ENCODE data around the gene KLK13.

Gene KLK13

GRCh38 chr19:51019544-51019925, 45.4 kb downstream of the KLK13 start, which contains the start of gene KLK10:
KLK10 (minus strand) TSS chr19:51019709; CDS start chr19:51019130, 579 bp downstream.
- no peak for DNase-seq (ENCODE audit: low read depth)

GRCh38 chr19:51018745-51019543, 45.9 kb downstream of the KLK13 start:
- DNase-seq (ENCODE audit: low read depth): no peak

- DNase-seq (ENCODE audit: low read depth): peak; percentile 25
Measured at GRCh38 chr19:51016798-51017683, 47.9 kb downstream of the KLK13 start.

- DNase-seq (ENCODE audit: low read depth): no peak
Measured at GRCh38 chr19:51015691-51016267, 49.1 kb downstream of the KLK13 start.

- no peak for DNase-seq (ENCODE audit: low read depth)
Measured at GRCh38 chr19:51014242-51014641, 50.6 kb downstream of the KLK13 start.

GRCh38 chr19:51012661-51013190, 52.2 kb downstream of the KLK13 start:
- no peak for DNase-seq (ENCODE audit: low read depth)

- no peak for DNase-seq (ENCODE audit: low read depth)
Measured at GRCh38 chr19:51010066-51010795, 54.7 kb downstream of the KLK13 start.

- DNase-seq (ENCODE audit: low read depth): no peak
Measured at GRCh38 chr19:51009061-51009891, 55.6 kb downstream of the KLK13 start.

GRCh38 chr19:51007488-51007887, 57.4 kb downstream of the KLK13 start:
- DNase-seq (ENCODE audit: low read depth): no peak

GRCh38 chr19:51006406-51006805, 58.5 kb downstream of the KLK13 start:
- DNase-seq (ENCODE audit: low read depth): no peak

All from stimulated activated CD8-positive, alpha-beta memory T cell treated with anti-CD3 and anti-CD28 coated beads, Interleukin-12 subunit alpha, Interleukin-12 subunit beta, amount 100 ng/mL, for 1 hour (primary cell).